Measurements from ENCODE around the gene SELENOM.

- no peak for TF ChIP-seq EZH2 (IDR thresholded peaks at IDR 0.05; ENCODE audit: borderline replicate concordance, insufficient read depth, low read depth, low read length, poor library complexity, severe bottlenecking)
- TF ChIP-seq CTCF (IDR thresholded peaks at IDR 0.05) = no peak
Measured at GRCh38 chr22:31140746-31141145, 33.4 kb upstream of the SELENOM start.
